NCI-H1694 treated with DMSO at 0.1 percent for 48 hours (cell line): ENCODE results near the gene SCRN1.

Source experiments
- DNase-seq: peaks from one replicate; lab custom pipeline; 2025; lab: John Stamatoyannopoulos, UW

SCRN1 gene

GRCh38 chr7:29926741-29927140, 62.9 kb downstream of the SCRN1 start:
- DNase-seq: no peak

GRCh38 chr7:29926216-29926615, 63.4 kb downstream of the SCRN1 start:
- no peak for DNase-seq

GRCh38 chr7:29924684-29925083, 64.9 kb downstream of the SCRN1 start:
- no peak for DNase-seq

- no peak for DNase-seq
These were observed 65.6 kb downstream of the SCRN1 start for GRCh38 chr7:29924006-29924405.

- DNase-seq: no peak
These were observed 66.5 kb downstream of the SCRN1 start for GRCh38 chr7:29922921-29923700.

- peak; percentile 69 for DNase-seq
These were observed 68.1 kb downstream of the SCRN1 start for GRCh38 chr7:29921404-29922010.

GRCh38 chr7:29920491-29920890, 69.1 kb downstream of the SCRN1 start:
- DNase-seq: no peak

- no peak for DNase-seq
These were observed 69.8 kb downstream of the SCRN1 start for GRCh38 chr7:29919790-29920189.

- DNase-seq: no peak
These were observed 70.8 kb downstream of the SCRN1 start for GRCh38 chr7:29918850-29919249.

GRCh38 chr7:29917641-29918040, 72.0 kb downstream of the SCRN1 start:
- no peak for DNase-seq

GRCh38 chr7:29915481-29916215, 74.0 kb downstream of the SCRN1 start:
- DNase-seq: no peak

GRCh38 chr7:29914180-29914579, 75.4 kb downstream of the SCRN1 start:
- DNase-seq: no peak

- DNase-seq: no peak
These were observed 83.2 kb downstream of the SCRN1 start for GRCh38 chr7:29906200-29907022.

GRCh38 chr7:29900745-29901144, 88.9 kb downstream of the SCRN1 start:
- no peak for DNase-seq

- no peak for DNase-seq
These were observed 91.3 kb downstream of the SCRN1 start for GRCh38 chr7:29898301-29898700.

GRCh38 chr7:29896685-29897411, 92.8 kb downstream of the SCRN1 start:
- DNase-seq: no peak

- DNase-seq: no peak
These were observed 94.0 kb downstream of the SCRN1 start for GRCh38 chr7:29895559-29895958.

GRCh38 chr7:29894256-29894655, 95.3 kb downstream of the SCRN1 start:
- DNase-seq: peak; percentile 3

GRCh38 chr7:29893351-29893965, 96.1 kb downstream of the SCRN1 start:
- no peak for DNase-seq

GRCh38 chr7:29892231-29892630, 97.4 kb downstream of the SCRN1 start:
- DNase-seq: no peak

- no peak for DNase-seq
These were observed 97.8 kb downstream of the SCRN1 start for GRCh38 chr7:29891766-29892165.
